Stimulated activated CD4-positive, alpha-beta T cell treated with anti-CD3 and anti-CD28 coated beads, TNF-alpha, amount 100 ng/mL, for 4 hours (primary cell): ENCODE data around the gene MLH3.
"Not testable (repeated sequence)": the region's sequence is repeated elsewhere in the genome, so short reads cannot be mapped to it uniquely, and the experiment has no call there.

Source experiments
- DNase-seq, 3 experiments: peaks; one replicate each; pipeline ENCODE4 v3.0.0-alpha.2; 2020; ENCODE audit warnings: low read depth in 3 of 3

Gene MLH3

DNA sequence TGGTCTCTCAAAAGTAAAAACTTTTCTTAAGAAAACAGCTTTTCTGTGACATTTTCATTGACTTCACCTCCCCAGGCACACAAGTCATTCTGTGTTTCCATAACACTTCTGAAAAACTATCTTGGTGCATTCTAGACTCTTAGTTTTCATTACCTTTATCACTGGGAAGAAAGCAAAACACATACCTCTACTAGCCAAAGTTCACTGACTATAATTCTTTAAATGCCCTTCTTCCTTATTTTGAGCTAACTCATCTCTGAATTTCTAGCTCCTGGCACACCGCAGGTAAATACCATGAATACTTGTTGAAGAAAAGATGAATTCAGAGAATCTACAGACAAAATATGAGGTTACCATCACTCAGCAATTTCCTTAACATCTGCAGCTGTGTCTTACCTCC, 21.1 kb downstream of the MLH3 start:
- no peak for DNase-seq

DNA sequence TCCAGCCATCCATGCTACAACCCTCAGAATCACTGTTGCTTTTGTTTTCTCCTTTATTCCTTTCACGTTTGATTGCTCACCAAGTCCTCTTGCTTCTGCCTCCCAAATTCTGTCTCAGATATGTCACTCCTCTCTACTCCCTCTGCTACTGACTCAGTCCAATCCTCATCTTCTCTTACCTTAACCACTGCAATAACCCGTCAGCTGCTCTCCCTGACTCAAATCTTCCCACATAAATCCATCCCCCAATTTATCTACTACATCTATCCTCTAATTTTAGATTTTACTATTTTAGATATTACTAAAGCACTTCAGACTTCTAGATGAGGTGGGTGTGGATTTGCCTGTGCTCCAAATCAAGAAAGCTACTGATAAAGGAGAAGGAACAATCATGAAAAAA, 25.4 kb downstream of the MLH3 start:
- DNase-seq = no peak

GRCh38 chr14:75025082-75025481, 26.2 kb downstream of the MLH3 start:
- DNase-seq = no peak

GRCh38 chr14:75023108-75023507, 28.2 kb downstream of the MLH3 start:
- DNase-seq = no peak

DNA sequence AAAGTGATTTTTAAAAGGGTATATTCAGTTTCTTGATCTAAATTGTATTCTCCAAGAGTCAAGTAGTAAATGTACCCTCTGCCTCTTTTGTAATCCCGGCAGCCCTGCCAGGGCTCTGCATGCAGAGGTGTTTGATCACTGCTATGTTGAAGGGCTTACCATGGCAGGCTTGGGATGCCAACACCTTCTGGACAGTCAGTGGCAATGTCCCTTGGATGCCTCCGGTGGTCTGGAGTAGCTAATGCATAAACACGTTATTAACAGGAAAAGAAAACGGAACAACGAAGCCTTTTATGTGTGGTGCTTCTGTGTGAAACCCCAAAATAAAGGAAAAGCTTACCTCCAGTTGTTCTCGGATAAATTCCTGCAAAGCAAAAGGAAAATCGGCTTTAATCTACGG, 28.6 kb downstream of the MLH3 start:
- no peak for DNase-seq

DNA sequence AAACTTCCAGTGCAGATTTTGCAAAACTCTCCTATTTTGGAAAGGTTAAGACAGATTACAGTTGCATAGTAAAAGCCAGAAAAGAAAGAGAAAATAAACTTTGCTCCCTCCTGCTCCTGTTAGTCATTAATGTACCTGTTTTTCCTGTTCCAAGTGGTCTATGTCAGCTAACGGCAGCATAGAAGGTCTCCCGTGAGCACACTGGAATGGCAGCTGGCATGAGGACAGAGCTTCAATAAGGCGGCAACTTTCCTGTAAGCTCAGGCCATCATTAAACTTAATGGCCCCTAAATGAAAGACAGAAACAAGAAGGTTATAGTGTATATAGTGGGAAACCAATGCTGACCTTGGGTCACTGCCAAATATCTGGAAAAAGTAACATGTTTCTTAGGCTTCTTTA, 32.6 kb downstream of the MLH3 start:
- DNase-seq = no peak

DNA sequence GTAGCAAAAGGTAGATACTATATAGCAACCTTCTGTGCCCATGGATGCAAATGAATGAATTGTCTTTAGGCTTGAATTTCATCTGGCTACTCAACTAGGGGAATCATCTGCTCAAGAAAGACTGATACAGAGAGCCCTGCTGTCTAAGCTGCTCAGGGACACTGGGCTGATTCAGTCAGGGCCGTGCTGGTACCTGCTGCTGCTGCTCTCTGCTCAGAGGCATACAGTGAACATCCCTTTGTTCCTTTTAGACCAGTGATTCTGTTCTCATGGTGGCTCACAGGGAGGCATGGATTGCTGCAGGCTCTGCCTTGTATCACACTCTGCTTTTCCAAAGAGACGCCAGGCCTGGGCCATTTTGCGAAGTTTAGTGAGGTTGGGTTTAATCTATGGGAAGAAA, 34.5 kb downstream of the MLH3 start:
- DNase-seq = no peak

GRCh38 chr14:75015496-75015895, 35.8 kb downstream of the MLH3 start:
- DNase-seq = no peak

- DNase-seq = no peak
Observed at GRCh38 chr14:75013290-75013689, 38.0 kb downstream of the MLH3 start.

- no peak for DNase-seq
Observed at GRCh38 chr14:75011356-75011994, 39.8 kb downstream of the MLH3 start.

GRCh38 chr14:75010472-75011093, 40.7 kb downstream of the MLH3 start:
- DNase-seq = no peak

DNA sequence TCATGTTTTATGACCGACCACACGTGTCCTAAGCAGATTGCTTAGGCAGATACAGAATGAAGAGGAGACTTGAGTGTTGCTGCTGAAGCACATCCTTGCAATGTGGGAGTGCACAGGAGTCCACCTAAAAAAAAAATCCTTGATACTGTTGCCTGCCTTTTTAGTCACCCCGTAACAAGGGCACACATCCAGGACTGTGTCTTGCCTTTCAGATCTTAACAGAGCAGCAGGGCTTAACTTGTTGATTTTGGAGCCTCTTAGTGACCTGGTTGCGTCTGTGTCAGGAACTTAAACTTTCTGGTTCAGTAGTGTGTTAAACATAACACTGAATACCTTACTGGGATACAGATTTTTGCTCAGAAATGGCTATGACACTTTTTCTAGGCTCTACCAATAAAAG, 42.1 kb downstream of the MLH3 start:
- DNase-seq = no peak

GRCh38 chr14:75005357-75005756, 45.9 kb downstream of the MLH3 start:
- DNase-seq = no peak

- DNase-seq = no peak
Observed at GRCh38 chr14:75003250-75004027, 47.8 kb downstream of the MLH3 start.

DNA sequence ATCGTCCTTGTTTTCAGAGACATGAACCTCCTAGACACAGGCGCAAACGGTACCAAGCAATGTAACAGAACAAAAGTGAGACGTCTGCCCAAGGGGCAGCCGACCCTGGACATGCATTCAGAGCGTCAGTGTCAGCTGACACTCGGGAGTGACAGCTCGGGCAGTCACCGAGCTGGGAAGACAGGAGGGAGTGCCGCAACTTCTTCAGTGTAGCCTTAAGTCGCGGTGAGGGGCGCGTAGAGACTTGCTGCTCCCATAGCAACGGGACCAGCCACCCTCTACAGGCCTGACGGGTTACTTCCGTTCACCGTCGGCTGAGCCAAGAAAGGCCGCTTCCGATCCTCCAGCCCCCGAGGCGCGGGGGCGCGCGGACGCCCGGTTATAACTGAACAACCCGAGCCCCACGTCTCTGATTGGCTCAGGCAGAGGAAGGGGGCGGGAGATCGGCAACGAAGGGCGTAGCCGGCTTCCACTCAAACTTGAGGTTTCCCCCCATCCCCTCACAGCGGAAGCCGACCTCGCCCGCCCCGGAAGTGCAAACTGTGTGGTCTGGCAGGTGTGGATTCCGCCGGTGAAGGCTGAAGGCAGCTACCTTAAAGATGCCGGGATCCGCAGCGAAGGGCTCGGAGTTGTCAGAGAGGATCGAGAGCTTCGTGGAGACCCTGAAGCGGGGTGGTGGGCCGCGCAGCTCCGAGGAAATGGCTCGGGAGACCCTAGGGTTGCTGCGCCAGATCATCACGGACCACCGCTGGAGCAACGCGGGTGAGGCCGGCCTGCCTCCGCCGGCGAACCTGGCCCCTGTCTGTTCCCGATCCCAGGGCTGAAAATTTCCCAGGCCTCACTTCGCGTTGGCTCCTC, 48.6 kb downstream of the MLH3 start, which contains the start of gene EIF2B2:
EIF2B2 (plus strand) TSS at position 530 of the 858 bp plus-strand sequence; CDS start at position 600, 70 bp downstream.
- peak; percentile 96 to 98 (median 98) for DNase-seq

- DNase-seq = no peak
Observed at GRCh38 chr14:75001899-75002298, 49.4 kb downstream of the MLH3 start.

DNA sequence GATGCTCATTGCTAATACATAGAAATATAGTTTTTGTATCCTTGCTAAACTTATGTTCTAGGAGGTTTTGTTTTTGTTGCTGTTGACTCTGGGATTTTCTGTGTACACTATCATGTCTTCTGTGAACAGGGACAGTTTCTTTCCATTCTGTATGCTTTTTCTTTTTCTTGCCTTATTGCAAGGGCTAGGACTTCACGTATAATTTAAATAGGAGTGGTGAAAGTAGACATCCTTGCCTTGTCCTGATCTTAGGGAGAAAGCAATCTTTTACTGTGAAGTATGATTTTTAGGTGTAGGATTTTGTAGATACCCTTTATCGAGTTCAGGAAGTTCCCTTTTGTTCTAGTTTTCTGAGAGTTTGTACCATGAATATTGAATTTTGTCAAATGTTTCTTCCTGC, 50.0 kb downstream of the MLH3 start:
- no peak for DNase-seq

- not testable (repeated sequence) for DNase-seq
Observed at GRCh38 chr14:74995781-74996180, 55.5 kb downstream of the MLH3 start.

DNA sequence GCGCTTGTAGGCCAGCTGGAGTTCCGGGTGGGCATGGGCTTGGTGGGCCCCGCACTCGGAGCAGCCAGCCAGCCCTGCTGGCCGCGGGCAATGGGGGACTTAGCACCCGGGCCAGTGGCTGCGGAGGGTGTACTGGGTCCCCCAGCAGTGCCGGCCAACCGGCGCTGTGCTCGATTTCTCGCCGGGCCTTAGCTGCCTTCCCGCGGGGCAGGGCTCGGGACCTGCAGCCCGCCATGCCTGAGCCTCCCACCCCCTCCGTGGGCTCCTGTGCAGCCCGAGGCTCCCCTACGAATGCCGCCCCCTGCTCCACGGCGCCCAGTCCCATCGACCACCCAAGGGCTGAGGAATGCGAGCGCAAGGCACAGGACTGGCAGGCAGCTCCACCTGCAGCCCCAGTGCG, 57.1 kb downstream of the MLH3 start:
- not testable (repeated sequence) for DNase-seq

DNA sequence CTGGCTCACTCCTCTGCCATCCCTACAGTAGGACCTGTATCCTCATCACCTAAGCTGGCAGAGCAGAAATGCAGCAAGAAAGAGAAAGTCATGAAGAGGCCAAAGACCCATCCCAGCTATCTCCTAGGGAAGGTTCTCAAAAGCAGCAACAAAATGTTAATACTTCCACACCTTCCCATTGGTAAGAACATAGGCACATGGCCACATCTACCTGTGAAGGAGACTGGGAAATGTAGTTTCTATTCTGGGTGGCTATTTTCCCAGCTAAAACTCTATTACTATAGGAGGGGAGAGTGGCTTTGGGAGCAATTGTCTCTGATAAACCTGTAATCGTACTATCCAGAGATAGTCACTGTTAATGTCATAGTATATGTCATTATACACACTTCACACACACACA, 62.3 kb downstream of the MLH3 start:
- DNase-seq = no peak

GRCh38 chr14:74988131-74988530, 63.1 kb downstream of the MLH3 start:
- no peak for DNase-seq

- DNase-seq = no peak
Observed at GRCh38 chr14:74985806-74986205, 65.5 kb downstream of the MLH3 start.
